ACC112 (cell line): ENCODE data around the gene ATP2B2.

Source experiments
- H2AFZ ChIP-seq: fragments of 200-600 bp; sonication (generic); one replicate; pipeline ENCODE4 v1.6.0; 2017; ENCODE audit warnings: antibody characterized with exemption, low read length; ENCODE audit not compliant: unreplicated experiment
- H3K27ac ChIP-seq: fragments of 200-600 bp; sonication (generic); 2 replicates; pipeline ENCODE4 v1.5.1; 2014; ENCODE audit warnings: low read depth, mild to moderate bottlenecking, antibody characterized with exemption, low read length, moderate library complexity
- H3K27me3 ChIP-seq: fragments of 200-600 bp; sonication (generic); 2 replicates; pipeline ENCODE4 v1.6.1; 2014; ENCODE audit warnings: mild to moderate bottlenecking, antibody characterized with exemption, low read length, moderate library complexity, mixed read lengths; ENCODE audit not compliant: insufficient read depth
- H3K36me3 ChIP-seq: fragments of 200-600 bp; sonication (generic); 2 replicates; pipeline ENCODE4 v1.6.1; 2016; ENCODE audit warnings: mild to moderate bottlenecking, antibody characterized with exemption, low read length, moderate library complexity, mixed read lengths; ENCODE audit not compliant: insufficient read depth
- H3K4me1 ChIP-seq: fragments of 200-600 bp; sonication (generic); one replicate; pipeline ENCODE4 v1.6.1; 2016; ENCODE audit warnings: low read length, mixed read lengths; ENCODE audit not compliant: insufficient read depth, unreplicated experiment, control insufficient read depth
- H3K4me3 ChIP-seq: fragments of 200-600 bp; sonication (generic); 2 replicates; pipeline ENCODE4 v1.5.1; 2014; ENCODE audit warnings: mild to moderate bottlenecking, low read depth, low read length
- H3K79me2 ChIP-seq: fragments of 200-600 bp; sonication (generic); one replicate; pipeline ENCODE4 v1.6.0; 2016; ENCODE audit warnings: low read length; ENCODE audit not compliant: control insufficient read depth, unreplicated experiment, insufficient read depth

Gene ATP2B2

DNA sequence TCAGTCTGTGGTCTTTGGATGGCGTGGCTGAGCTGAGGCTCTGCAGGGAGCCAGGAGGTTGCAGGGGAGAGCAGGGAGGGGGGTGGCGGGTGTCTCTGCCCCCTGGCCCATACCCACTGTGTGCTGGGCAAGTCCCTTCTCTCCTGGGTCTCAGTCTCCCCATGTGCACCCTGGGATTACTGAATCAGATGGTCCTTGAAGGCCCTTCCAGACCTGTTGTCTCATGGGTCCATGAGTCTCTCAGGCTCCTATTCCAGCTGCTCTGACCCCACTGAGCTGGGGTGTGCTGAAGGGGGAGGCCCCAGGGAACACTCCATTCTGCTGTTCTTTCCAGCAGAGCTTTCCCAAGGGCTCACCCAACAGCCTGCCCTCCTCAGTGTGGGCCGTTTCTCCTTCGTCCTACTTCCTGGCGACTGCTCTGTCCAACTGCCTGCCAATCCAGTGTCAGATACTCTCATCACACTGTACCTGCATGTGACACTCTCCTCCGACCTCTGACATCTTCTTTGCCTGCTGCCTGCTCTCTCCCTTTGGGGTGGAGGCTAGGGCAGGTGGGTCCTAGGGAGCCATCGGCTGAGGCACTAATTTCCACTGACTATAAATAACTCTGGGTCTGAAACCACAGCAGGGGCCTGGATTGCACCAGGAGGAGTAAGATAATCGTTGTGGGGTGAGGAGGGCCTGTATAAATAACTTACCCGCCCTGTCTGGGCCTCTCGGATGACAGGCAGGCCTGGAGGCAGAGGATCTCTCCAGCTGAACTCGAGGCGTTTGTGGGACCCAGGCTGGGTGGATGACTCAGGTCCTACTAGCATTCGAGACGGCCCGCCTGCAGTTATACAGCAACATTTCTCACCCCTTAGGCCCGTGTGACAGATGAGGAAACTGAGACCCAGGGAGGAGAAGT is 67.1 kb downstream of the ATP2B2 start:
- H3K4me1 ChIP-seq = peaks cover 10% of the 10 kb centered on the region
- H3K79me2 ChIP-seq = no peaks in the 10 kb centered on the region
- no peaks in the 10 kb centered on the region for H3K36me3 ChIP-seq
- H3K27me3 ChIP-seq = no peaks in the 10 kb centered on the region
- H2AFZ ChIP-seq = no peak overlapping the region
- H3K27ac ChIP-seq = no peak overlapping the region
- no peak overlapping the region for H3K4me3 ChIP-seq

DNA sequence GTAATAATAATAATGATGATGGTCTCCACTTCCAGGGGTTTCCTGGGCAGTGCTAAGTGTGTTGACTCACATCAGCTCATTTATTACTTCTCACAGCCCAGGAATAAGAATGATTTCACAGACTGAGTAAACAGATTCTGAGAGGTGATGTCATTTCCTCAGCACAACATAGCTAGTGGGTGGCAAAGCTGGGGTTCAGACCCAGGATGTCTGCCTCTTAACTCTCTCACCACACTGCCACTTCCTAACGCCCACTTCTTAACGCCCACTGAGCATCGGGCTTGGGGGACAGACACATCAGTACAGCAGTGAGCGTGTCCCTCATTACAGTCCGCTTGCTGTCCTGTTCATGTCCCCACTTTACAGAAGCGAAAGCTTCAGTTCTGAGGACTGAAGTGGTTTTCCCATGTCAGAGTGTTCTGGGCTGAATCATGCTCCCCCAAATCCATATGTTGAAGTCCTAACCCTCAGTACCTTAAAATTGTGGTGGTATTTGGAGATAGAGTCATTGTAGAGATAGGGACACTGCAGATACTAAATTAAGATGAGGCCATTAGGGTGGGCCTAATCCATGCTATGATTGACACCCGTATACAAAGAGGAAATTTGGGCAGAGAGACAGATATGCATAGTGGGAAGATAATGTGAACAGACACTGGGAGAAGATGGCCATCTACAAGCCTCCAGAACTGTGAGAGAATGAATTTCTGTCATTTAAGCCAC is 68.0 kb downstream of the ATP2B2 start:
- Histone ChIP-seq H3K27ac (no peak overlapping the region), H3K4me1 (peaks cover 10% of the 10 kb centered on the region), H3K27me3 (no peaks in the 10 kb centered on the region), H3K36me3 (no peaks in the 10 kb centered on the region), H3K4me3 (no peak overlapping the region), H2AFZ (no peak overlapping the region), H3K79me2 (no peaks in the 10 kb centered on the region)

DNA sequence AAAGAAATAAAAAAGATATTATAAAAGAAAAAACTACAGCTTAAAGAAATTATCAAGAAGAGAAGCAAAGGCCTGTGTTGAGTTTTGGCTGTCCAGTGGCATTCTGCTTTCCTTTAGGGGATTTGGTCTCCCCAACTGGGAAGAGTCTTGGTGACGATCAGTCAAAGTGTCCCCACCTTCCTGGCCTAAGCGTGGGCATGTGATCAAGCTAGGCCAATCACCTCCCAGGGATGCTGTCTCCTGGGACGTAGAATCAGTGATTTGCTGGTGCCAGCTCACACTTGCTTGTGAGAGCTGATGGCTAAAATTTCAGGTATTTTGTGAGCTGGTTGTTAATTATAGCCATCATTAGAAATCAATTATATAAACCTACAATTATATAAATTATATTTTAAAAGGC is 69.5 kb downstream of the ATP2B2 start:
- Histone ChIP-seq H3K79me2 (no peaks in the 10 kb centered on the region), H3K27ac (no peak overlapping the region), H3K27me3 (peaks cover 11% of the 10 kb centered on the region), H3K36me3 (no peaks in the 10 kb centered on the region), H3K4me1 (peaks cover 10% of the 10 kb centered on the region), H2AFZ (no peak overlapping the region), H3K4me3 (no peak overlapping the region)

DNA sequence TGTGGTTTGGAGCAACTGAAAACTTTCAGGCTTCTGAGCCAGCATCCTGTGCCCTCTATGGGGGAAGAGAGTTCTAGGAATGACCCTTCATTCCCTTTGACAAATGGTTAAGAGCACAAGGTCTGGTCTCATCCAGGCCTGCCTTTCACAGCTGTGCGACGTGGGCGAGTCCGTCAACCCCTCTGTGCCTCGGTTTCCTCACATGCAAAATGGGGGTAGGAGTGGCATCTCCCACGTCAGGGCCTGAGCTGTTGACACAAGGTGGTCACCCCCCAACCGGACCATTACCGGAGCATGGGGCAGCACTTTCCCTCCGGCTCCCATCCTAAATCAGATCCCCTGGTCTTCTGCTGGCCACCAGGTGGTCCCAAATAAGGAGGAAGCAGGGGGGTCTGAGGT is 70.4 kb downstream of the ATP2B2 start:
- Histone ChIP-seq H3K4me3 (no peak overlapping the region), H2AFZ (no peak overlapping the region), H3K27me3 (peaks cover 20% of the 10 kb centered on the region), H3K27ac (no peak overlapping the region), H3K4me1 (peaks cover 10% of the 10 kb centered on the region), H3K36me3 (no peaks in the 10 kb centered on the region), H3K79me2 (no peaks in the 10 kb centered on the region)

DNA sequence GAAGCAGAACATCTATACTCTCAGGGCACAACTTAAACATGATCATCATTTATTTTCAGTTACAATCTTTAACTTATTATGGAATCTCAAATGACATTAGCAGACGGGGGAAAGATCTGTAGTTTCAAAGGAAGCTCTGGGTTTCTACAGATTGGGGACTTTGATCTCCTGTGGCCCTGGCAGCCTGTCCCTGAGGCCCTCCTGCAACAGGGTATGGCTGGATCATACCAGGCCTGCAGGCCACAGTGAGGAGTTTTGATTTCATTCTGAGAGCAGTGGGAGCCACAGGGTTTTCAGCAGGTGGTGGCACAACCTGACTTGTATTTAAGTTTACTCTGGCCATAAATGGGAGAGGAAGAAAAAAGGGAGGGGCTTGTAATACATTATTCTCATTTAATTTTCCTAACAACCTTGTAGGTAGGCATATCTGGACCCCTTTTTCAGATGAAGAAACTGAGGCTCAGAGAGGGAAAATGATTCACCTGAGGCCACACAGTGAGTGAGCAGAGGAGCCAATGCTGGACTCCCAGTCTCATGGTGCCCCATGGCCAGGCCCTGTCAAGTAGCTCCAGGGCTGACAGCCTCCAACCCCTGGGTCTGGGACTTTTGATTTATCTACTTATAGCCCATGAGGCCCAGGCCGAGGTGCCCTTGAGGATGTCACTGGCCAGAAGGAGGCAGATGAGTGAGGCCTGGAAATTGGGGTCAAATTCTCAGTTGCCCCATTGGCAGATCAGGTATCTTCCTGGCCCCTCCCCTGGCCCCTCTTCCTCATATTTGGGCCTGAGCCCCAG is 71.0 kb downstream of the ATP2B2 start:
- no peaks in the 10 kb centered on the region for H3K36me3 ChIP-seq
- no peak overlapping the region for H3K27ac ChIP-seq
- H3K4me1 ChIP-seq = peaks cover 10% of the 10 kb centered on the region
- no peak overlapping the region for H2AFZ ChIP-seq
- peaks cover 26% of the 10 kb centered on the region for H3K27me3 ChIP-seq
- no peak overlapping the region for H3K4me3 ChIP-seq
- no peaks in the 10 kb centered on the region for H3K79me2 ChIP-seq

DNA sequence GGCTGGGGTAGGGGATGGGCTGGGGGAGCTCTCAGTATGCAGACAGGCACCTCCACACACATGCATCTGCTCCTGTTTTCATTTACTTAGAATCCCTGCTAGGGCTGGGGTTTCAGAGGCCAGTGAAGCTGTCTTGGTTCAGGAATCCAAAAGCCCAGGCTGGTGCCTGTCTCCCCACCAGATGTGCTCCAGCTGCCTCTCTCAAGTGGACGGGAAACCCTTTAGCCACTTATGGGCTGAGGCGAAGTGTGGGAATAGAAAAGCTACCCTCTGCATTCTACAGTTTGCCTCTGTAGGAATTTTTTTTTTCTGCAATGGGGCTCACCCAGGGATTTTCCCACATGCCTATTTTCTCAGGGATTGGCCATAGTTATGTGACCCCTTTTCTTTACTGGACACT is 72.5 kb downstream of the ATP2B2 start:
- Histone ChIP-seq H3K4me1 (peaks cover 10% of the 10 kb centered on the region), H3K79me2 (no peaks in the 10 kb centered on the region), H2AFZ (no peak overlapping the region), H3K27ac (no peak overlapping the region), H3K4me3 (no peak overlapping the region), H3K36me3 (no peaks in the 10 kb centered on the region), H3K27me3 (peaks cover 39% of the 10 kb centered on the region)

DNA sequence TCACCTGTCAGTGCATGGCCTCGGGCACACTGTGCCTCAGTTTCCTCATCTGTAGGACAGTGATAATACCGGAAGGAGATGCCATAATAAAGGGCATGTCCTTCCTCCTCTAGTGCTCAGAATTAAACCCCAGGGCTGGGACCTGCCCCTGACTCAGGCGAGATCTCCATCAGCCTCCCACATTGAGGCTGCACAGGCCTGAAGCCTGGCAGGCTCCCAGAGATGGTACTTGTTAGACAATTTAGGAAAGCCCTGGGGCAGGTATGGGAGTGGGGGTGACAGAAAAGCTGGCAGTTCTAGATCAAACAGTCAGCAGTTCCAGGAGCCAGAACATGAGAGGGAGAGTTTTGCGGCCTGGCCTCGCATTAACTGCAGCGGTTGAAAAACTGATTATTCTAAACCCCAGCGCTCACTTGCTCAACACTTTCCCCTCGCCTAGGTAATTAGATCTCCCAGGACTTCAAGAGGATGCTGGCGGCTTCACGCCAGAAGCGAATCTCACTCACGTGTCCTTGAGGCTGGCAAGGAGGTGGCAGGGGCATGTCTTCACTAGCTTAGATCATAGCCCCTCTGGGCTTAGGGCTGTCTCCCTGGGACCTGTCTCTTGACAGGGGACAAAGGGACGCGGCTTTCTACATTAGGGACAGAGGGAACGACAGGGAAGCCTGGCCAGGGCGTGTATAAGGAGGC is 73.1 kb downstream of the ATP2B2 start:
- H3K27me3 ChIP-seq = peaks cover 44% of the 10 kb centered on the region
- peaks cover 6% of the 10 kb centered on the region for H3K4me1 ChIP-seq
- H3K4me3 ChIP-seq = no peak overlapping the region
- H3K27ac ChIP-seq = no peak overlapping the region
- H3K36me3 ChIP-seq = no peaks in the 10 kb centered on the region
- no peak overlapping the region for H2AFZ ChIP-seq
- no peaks in the 10 kb centered on the region for H3K79me2 ChIP-seq

DNA sequence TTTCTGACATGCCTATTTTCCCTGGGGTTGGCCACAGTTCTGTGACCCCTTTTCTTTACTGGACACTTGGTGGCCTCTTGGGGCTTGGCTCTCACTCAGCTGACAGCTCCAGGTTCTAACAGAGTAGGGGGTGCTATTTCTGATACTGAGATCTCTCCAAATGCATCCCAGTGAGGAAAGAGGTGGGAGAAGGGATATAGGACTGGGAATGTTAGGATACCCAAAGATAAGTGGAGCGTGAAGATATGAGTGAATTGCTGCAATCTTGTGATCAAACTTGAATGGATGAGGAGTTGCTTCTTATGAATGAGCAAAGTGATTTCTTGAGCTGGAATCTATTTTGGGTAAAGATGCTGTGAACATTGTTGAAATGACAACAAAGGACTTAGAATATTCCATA is 74.6 kb downstream of the ATP2B2 start:
- no peaks in the 10 kb centered on the region for H3K4me1 ChIP-seq
- H3K36me3 ChIP-seq = no peaks in the 10 kb centered on the region
- H3K79me2 ChIP-seq = no peaks in the 10 kb centered on the region
- H3K27me3 ChIP-seq = peaks cover 54% of the 10 kb centered on the region
- no peak overlapping the region for H3K4me3 ChIP-seq
- H2AFZ ChIP-seq = no peak overlapping the region
- H3K27ac ChIP-seq = no peak overlapping the region

DNA sequence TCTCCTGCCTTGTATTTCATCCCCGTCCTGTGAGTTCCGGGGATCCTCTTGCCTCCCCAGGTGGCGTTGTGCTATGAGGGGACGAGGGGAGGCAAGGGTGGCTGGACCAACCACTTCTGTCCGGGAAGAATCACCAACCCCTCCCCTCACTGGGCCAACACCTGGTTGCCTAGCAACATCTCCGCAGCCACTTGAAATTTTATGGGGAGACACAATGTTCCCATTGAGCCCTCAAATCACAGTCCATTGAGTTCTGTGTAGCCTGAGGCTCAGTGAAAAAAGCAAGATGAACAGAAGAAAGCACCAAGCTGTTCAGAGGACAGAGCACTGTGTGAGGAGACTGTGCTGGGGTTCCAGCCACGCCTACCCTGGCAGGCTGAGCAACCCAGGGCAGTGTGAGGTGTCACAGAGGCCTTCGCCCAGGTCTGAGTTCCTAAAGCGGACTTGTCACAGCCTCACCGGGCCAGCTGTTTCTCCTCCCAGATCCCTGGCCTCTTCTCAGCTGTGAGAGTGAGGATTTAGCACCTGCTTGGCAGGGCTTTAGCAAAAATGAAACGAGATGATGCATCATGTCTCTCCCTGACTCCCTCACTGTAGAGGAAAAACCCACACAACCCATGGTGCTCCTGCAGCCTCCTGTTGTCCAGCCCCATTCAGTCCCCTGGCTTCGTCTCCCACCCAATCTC is 76.8 kb downstream of the ATP2B2 start:
- Histone ChIP-seq H3K4me3 (no peak overlapping the region), H3K27ac (no peak overlapping the region)

More for the DNA sequence above, 76.8 kb downstream of the ATP2B2 start:
- no peaks in the 10 kb centered on the region for H3K79me2 ChIP-seq
- H3K36me3 ChIP-seq = no peaks in the 10 kb centered on the region
- H3K4me1 ChIP-seq = no peaks in the 10 kb centered on the region
- H2AFZ ChIP-seq = no peak overlapping the region
- peaks cover 61% of the 10 kb centered on the region for H3K27me3 ChIP-seq
